ENCODE data around the gene NAB1. TPM values are rescaled to one million over a fixed set of nuclear protein-coding genes. Genes with fewer than 3 reads are reported as not detected.

The NAB1 gene
- total RNA-seq, 1 donor from 2014 or later, result 71.6 TPM

DNA sequence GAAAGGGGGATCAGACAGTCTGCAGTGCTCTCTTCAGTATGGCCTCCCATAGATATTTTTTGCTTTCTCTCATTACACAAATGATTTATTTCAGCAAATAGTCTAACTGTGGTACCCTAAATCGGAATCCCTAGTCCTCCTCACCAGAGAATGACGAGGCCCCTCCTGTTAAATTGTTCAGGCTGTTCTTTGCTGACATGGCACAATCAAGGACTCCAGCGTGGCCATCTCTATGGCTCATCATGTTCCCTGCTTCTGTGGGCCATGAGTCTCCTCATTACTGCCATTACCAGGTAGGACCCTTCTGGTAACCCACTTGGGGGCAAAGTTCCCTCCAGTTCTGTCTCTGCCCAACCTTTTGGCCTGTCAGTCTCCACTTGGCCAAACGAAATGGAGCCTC is 62.2 kb downstream of the NAB1 start:
- DNase-seq (ENCODE audit: low spot score in 2 of 2, unreplicated experiment in 2 of 2), result no peak
- H3K27ac Mint-ChIP-seq, result no peak overlapping the region
- no peaks in the 10 kb centered on the region for H3K27me3 Mint-ChIP-seq (ENCODE audit: low read depth)
- peaks cover 5% of the 10 kb centered on the region for H3K36me3 Mint-ChIP-seq
- TF ChIP-seq CTCF (IDR thresholded peaks at IDR 0.05; ENCODE audit: unreplicated experiment), result no peak
- peaks cover 19% of the 10 kb centered on the region for H3K9me3 Mint-ChIP-seq
- no peak overlapping the region for H3K4me3 Mint-ChIP-seq
- H3K4me1 Mint-ChIP-seq, result peaks cover 4% of the 10 kb centered on the region

DNA sequence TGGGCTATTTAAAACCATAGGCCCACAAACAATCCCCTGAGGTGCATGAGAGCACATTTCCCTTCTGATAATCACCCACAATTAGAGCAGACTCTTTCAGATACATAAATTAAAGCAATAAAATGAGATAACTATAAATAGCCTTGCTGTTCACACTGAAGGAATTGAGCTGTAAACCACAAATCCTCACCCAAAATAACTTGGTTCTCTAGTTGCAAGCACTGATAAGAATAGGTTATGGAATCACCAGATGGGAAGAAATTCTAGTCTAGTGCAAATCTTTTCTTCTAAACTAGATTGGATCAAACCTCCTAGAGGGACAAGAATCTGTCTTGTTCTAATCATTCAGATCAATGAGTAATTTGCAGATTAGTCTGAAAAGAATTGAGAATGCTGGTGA is 64.6 kb downstream of the NAB1 start:
- no peak overlapping the region for H3K27ac Mint-ChIP-seq
- peaks cover 15% of the 10 kb centered on the region for H3K4me1 Mint-ChIP-seq
- H3K36me3 Mint-ChIP-seq, result peaks cover 3% of the 10 kb centered on the region
- no peaks in the 10 kb centered on the region for H3K27me3 Mint-ChIP-seq (ENCODE audit: low read depth)
- H3K9me3 Mint-ChIP-seq, result peaks cover 9% of the 10 kb centered on the region
- TF ChIP-seq CTCF (IDR thresholded peaks at IDR 0.05; ENCODE audit: unreplicated experiment), result no peak
- H3K4me3 Mint-ChIP-seq, result no peak overlapping the region
- DNase-seq (ENCODE audit: low spot score in 2 of 2, unreplicated experiment in 2 of 2), result no peak

- H3K36me3 Mint-ChIP-seq, result peaks cover 3% of the 10 kb centered on the region
- no peak for DNase-seq (ENCODE audit: low spot score in 2 of 2, unreplicated experiment in 2 of 2)
- H3K27ac Mint-ChIP-seq, result no peak overlapping the region
- H3K4me3 Mint-ChIP-seq, result no peak overlapping the region
- TF ChIP-seq CTCF (IDR thresholded peaks at IDR 0.05; ENCODE audit: unreplicated experiment), result no peak
- H3K4me1 Mint-ChIP-seq, result peaks cover 22% of the 10 kb centered on the region
- peaks cover 7% of the 10 kb centered on the region for H3K9me3 Mint-ChIP-seq
- no peaks in the 10 kb centered on the region for H3K27me3 Mint-ChIP-seq (ENCODE audit: low read depth)
Measured at GRCh38 chr2:190714958-190715357, 66.1 kb downstream of the NAB1 start.

GRCh38 chr2:190716176-190716807 is 67.4 kb downstream of the NAB1 start:
- Mint-ChIP-seq H3K9me3 (peaks cover 7% of the 10 kb centered on the region), H3K4me3 (no peak overlapping the region), H3K27me3 (ENCODE audit: low read depth) (no peaks in the 10 kb centered on the region)

GRCh38 chr2:190717306-190717705 is 68.4 kb downstream of the NAB1 start:
- Mint-ChIP-seq H3K9me3 (peaks cover 7% of the 10 kb centered on the region), H3K4me3 (no peak overlapping the region), H3K36me3 (peaks cover 3% of the 10 kb centered on the region), H3K27me3 (ENCODE audit: low read depth) (no peaks in the 10 kb centered on the region), H3K27ac (no peak overlapping the region), H3K4me1 (peaks cover 19% of the 10 kb centered on the region)
- no peak for TF ChIP-seq CTCF (IDR thresholded peaks at IDR 0.05; ENCODE audit: unreplicated experiment)
- DNase-seq (ENCODE audit: low spot score in 2 of 2, unreplicated experiment in 2 of 2), result no peak

More at GRCh38 chr2:190716176-190716807, 67.4 kb downstream of the NAB1 start:
- peaks cover 3% of the 10 kb centered on the region for H3K36me3 Mint-ChIP-seq
- no peak for DNase-seq (ENCODE audit: low spot score in 2 of 2, unreplicated experiment in 2 of 2)
- H3K27ac Mint-ChIP-seq, result no peak overlapping the region
- peaks cover 19% of the 10 kb centered on the region for H3K4me1 Mint-ChIP-seq
- TF ChIP-seq CTCF (IDR thresholded peaks at IDR 0.05; ENCODE audit: unreplicated experiment), result no peak
